Mammary epithelial cell (primary cell): Measurements from ENCODE around the gene CLDN24.

Source experiments
- CTCF ChIP-seq, 2 donors: IDR thresholded peaks in 1 of 2; conservative IDR thresholded peaks in 1 of 2; 2 replicates each; pipeline ENCODE4 v1.5.1; 2011 to 2012; ENCODE audit warnings: inconsistent platforms in 2 of 2, low read length in 2 of 2, mild to moderate bottlenecking in 2 of 2, control low read depth in 1 of 2, low read depth in 1 of 2; ENCODE audit not compliant: insufficient read depth in 1 of 2; ENCODE audit errors: extremely low read depth in 1 of 2
- EZH2 ChIP-seq: IDR thresholded peaks from 2 replicates; pipeline ENCODE4 v1.6.1; 2012; ENCODE audit warnings: low read length, inconsistent platforms, borderline replicate concordance

- TF ChIP-seq CTCF (conservative IDR thresholded peaks at IDR 0.05 in 1 of 2, IDR thresholded peaks at IDR 0.05 in 1 of 2; ENCODE audit: extremely low read depth in 1 of 2, insufficient read depth in 1 of 2, low read depth in 1 of 2, low read length in 2 of 2) (no peak), EZH2 (no peak)
These were observed 33.2 kb upstream of the CLDN24 start for GRCh38 chr4:183355405-183355804.
